ENCODE measurements around the gene CASP6.
"Not testable (repeated sequence)": the region's sequence is repeated elsewhere in the genome, so short reads cannot be mapped to it uniquely, and the experiment has no call there.

CASP6 gene

GRCh38 chr4:109718759-109719158, 15.5 kb upstream of the CASP6 start:
- no peak for DNase-seq

GRCh38 chr4:109713500-109713899, 10.3 kb upstream of the CASP6 start:
- no peak for DNase-seq

- DNase-seq, result no peak
These were observed 5.7 kb upstream of the CASP6 start for GRCh38 chr4:109708990-109709389.

- no peak for DNase-seq
These were observed 5.2 kb upstream of the CASP6 start for GRCh38 chr4:109708435-109708834.

GRCh38 chr4:109703664-109704361, 568 bp upstream of the CASP6 start:
- DNase-seq, result peak in 1 of 2 experiments; percentile 27

- DNase-seq, result no peak
These were observed 1.5 kb downstream of the CASP6 start for GRCh38 chr4:109701566-109702410.

GRCh38 chr4:109699553-109700225, 3.6 kb downstream of the CASP6 start:
- no peak for DNase-seq

- DNase-seq, result no peak
These were observed 4.6 kb downstream of the CASP6 start for GRCh38 chr4:109698656-109699055.

GRCh38 chr4:109691411-109691920, 11.8 kb downstream of the CASP6 start:
- no peak for DNase-seq

GRCh38 chr4:109690690-109691410, 12.4 kb downstream of the CASP6 start:
- DNase-seq, result no peak

- DNase-seq, result no peak
These were observed 18.5 kb downstream of the CASP6 start for GRCh38 chr4:109684727-109685126.

GRCh38 chr4:109683621-109684253, 19.5 kb downstream of the CASP6 start:
- no peak for DNase-seq

GRCh38 chr4:109682875-109683274, 20.4 kb downstream of the CASP6 start:
- DNase-seq, result no peak

GRCh38 chr4:109678925-109679324, 24.3 kb downstream of the CASP6 start:
- DNase-seq, result not testable (repeated sequence)

GRCh38 chr4:109678472-109678871, 24.8 kb downstream of the CASP6 start:
- not testable (repeated sequence) for DNase-seq

GRCh38 chr4:109676886-109677285, 26.4 kb downstream of the CASP6 start:
- no peak for DNase-seq

GRCh38 chr4:109675843-109676242, 27.4 kb downstream of the CASP6 start:
- no peak for DNase-seq

- no peak for DNase-seq
These were observed 28.1 kb downstream of the CASP6 start for GRCh38 chr4:109675181-109675580.

- DNase-seq, result no peak
These were observed 29.9 kb downstream of the CASP6 start for GRCh38 chr4:109673303-109673702.

- no peak for DNase-seq
These were observed 30.9 kb downstream of the CASP6 start for GRCh38 chr4:109672169-109672930.

- no peak for DNase-seq
These were observed 31.9 kb downstream of the CASP6 start for GRCh38 chr4:109671350-109671749.

Data from NCI-H524 (cell line).